Gastrocnemius medialis (tissue), 4 donors: ENCODE measurements around the gene VSTM5. TPM values are rescaled to one million over a fixed set of nuclear protein-coding genes. Genes with fewer than 3 reads are reported as not detected.
"Not testable (repeated sequence)": the region's sequence is repeated elsewhere in the genome, so short reads cannot be mapped to it uniquely, and the experiment has no call there.

ENCODE experiments used
- ATAC-seq, 2 donors: fragments of 150-250 bp; one replicate each; pipeline ENCODE4 v1.9.1; 2016
- DNase-seq, 2 donors: peaks; one replicate each; pipeline ENCODE4 v3.0.0-alpha.2; 2019
- H3K27ac ChIP-seq, 4 donors: fragments of 200-600 bp; sonication (generic); 1 replicate in 1 of 4; 2 replicates in 3 of 4; pipeline ENCODE4 v1.5.1; 2016 to 2018; ENCODE audit warnings: mild to moderate bottlenecking in 2 of 4, moderate library complexity in 1 of 4
- H3K27me3 ChIP-seq, 3 donors: fragments of 200-600 bp; sonication (generic) in 2 of 3; 1 replicate in 1 of 3; 2 replicates in 2 of 3; pipeline versions ENCODE4 v1.5.1 to v1.6.0; 2016 to 2019; ENCODE audit warnings: mild to moderate bottlenecking in 1 of 3, moderate library complexity in 1 of 3
- H3K36me3 ChIP-seq, 2 donors: fragments of 200-600 bp; sonication (generic) in 1 of 2; one replicate each; pipeline ENCODE4 v1.5.1; 2017 to 2018
- H3K4me1 ChIP-seq, 2 donors: fragments of 200-600 bp; sonication (generic) in 1 of 2; one replicate each; pipeline ENCODE4 v1.5.1; 2016 to 2017; ENCODE audit warnings: mild to moderate bottlenecking in 2 of 2
- H3K4me3 ChIP-seq, 4 donors: fragments of 200-600 bp; sonication (generic) in 3 of 4; 1 replicate in 1 of 4; 2 replicates in 3 of 4; pipeline ENCODE4 v1.5.1; 2016 to 2019; ENCODE audit warnings: mild to moderate bottlenecking in 2 of 4
- H3K9me3 ChIP-seq, 3 donors: fragments of 200-600 bp; sonication (generic) in 2 of 3; 1 replicate in 1 of 3; 2 replicates in 2 of 3; pipeline ENCODE4 v1.5.1; 2016 to 2019
- POLR2A ChIP-seq, 2 donors: fragments of 450-650 bp; IDR thresholded peaks; one replicate each; pipeline ENCODE4 v1.6.1; 2017; ENCODE audit warnings: antibody characterized with exemption in 2 of 2, mild to moderate bottlenecking in 2 of 2, moderate library complexity in 2 of 2
- in situ Hi-C, 4 donors: fragments of 200-750 bp; cut with MboI; loops; one replicate each; pipeline versions ENCODE4 v1.15.0 to v1.8.0; 2017; ENCODE audit warnings: low sequenced_read_pairs in 4 of 4
- intact Hi-C: fragments of 100-400 bp; cut with DNase I; formaldehyde crosslinking; loops from one replicate; pipeline ENCODE4 v1.15.1; 2023; ENCODE audit warnings: low total_unique reads
- total RNA-seq, 4 donors: library from RNA; depleted of rRNA; stranded (reverse); fragments of >200 nt; gene quantifications; one replicate each; pipeline versions ENCODE4 v1.1.0 to v1.2.3, GENCODE V29; 2016
- TF ChIP-seq, protein P1 (sequence below), 5 experiments: fragments of 450-650 bp in 3 of 5; fragments of 200-600 bp in 2 of 5; sonication (generic) in 2 of 5; IDR thresholded peaks in 4 of 5; conservative IDR thresholded peaks in 1 of 5; 1 replicate in 4 of 5; 2 replicates in 1 of 5; pipeline ENCODE4 v1.5.1; 2016 to 2019; ENCODE audit warnings: antibody characterized with exemption in 5 of 5, mild to moderate bottlenecking in 3 of 5, moderate library complexity in 3 of 5

Gene VSTM5
- total RNA-seq, 4 donors from 2014 or later, result not detected

DNA sequence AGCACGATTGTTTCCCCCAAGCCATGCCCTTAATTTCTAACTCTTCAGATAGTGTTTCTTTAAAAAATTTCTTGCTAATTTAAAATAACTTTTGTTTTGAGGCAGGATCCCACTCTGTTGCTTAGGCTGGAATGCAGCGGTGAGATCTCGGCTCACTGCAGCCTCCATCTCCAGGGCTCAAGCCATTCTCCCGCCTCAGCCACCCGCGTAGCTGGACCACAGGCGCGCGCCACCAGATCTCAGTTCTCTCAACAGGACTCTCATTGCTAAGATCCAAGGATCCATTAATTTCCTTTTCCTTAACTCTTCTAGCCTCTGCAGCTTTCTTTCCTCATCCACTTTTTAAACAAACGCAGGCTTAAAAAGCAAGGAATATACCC, 66.7 kb downstream of the VSTM5 start:
- no peak for TF ChIP-seq POLR2A (IDR thresholded peaks at IDR 0.05)
- TF ChIP-seq, protein P1, sequence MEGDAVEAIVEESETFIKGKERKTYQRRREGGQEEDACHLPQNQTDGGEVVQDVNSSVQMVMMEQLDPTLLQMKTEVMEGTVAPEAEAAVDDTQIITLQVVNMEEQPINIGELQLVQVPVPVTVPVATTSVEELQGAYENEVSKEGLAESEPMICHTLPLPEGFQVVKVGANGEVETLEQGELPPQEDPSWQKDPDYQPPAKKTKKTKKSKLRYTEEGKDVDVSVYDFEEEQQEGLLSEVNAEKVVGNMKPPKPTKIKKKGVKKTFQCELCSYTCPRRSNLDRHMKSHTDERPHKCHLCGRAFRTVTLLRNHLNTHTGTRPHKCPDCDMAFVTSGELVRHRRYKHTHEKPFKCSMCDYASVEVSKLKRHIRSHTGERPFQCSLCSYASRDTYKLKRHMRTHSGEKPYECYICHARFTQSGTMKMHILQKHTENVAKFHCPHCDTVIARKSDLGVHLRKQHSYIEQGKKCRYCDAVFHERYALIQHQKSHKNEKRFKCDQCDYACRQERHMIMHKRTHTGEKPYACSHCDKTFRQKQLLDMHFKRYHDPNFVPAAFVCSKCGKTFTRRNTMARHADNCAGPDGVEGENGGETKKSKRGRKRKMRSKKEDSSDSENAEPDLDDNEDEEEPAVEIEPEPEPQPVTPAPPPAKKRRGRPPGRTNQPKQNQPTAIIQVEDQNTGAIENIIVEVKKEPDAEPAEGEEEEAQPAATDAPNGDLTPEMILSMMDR (IDR thresholded peaks at IDR 0.05 in 4 of 5, conservative IDR thresholded peaks at IDR 0.05 in 1 of 5), result no peak
- no peaks in the 10 kb centered on the region for H3K9me3 ChIP-seq
- peaks cover 0 to 10% of the 10 kb centered on the region in 2 donors for H3K36me3 ChIP-seq
- ATAC-seq, result peak; percentile 28 to 40
- in situ Hi-C loops (loop anchor here in 2 of 4 donors (25.0 kb wide), 1 partner anchor 704 kb away; the partner anchor contains the start of genes ANKRD49 (in 2 of the 2) and MRE11 (in 2 of the 2)), intact Hi-C loops (loop anchor here (1.0 to 5.0 kb wide), 3 partner anchors 42 to 1190 kb away; partner anchors contain the start of genes C11orf54, CEP295, CWC15 and KDM4D)
- H3K4me1 ChIP-seq, result peaks cover 27 to 35% of the 10 kb centered on the region in 2 donors
- no peaks in the 10 kb centered on the region for H3K27me3 ChIP-seq
- H3K4me3 ChIP-seq, result peak overlapping the region; percentile 73 to 98 (median 91)
- peak overlapping the region; percentile 91 to 94 (median 94) for H3K27ac ChIP-seq
- no peak for DNase-seq

- Histone ChIP-seq H3K36me3 (peaks cover 0 to 6% of the 10 kb centered on the region in 2 donors), H3K4me3 (peak overlapping the region; percentile 73 to 98 (median 91)), H3K27ac (peak overlapping the region; percentile 91 to 94 (median 94)), H3K4me1 (peaks cover 27 to 35% of the 10 kb centered on the region in 2 donors), H3K27me3 (no peaks in the 10 kb centered on the region), H3K9me3 (no peaks in the 10 kb centered on the region)
- ATAC-seq (no peak), DNase-seq (no peak)
- TF ChIP-seq, protein P1 (IDR thresholded peaks at IDR 0.05 in 4 of 5, conservative IDR thresholded peaks at IDR 0.05 in 1 of 5), result no peak
- no peak for TF ChIP-seq POLR2A (IDR thresholded peaks at IDR 0.05)
- in situ Hi-C loops, result loop anchor here in 2 of 4 donors (25.0 kb wide), 1 partner anchor 704 kb away; the partner anchor contains the start of genes ANKRD49 (in 2 of the 2) and MRE11 (in 2 of the 2)
- intact Hi-C loops, result loop anchor here (5.0 kb wide), 1 partner anchor 121 kb away; the partner anchor contains the start of gene CEP295
These were observed 67.1 kb downstream of the VSTM5 start for GRCh38 chr11:93783362-93783761.

DNA sequence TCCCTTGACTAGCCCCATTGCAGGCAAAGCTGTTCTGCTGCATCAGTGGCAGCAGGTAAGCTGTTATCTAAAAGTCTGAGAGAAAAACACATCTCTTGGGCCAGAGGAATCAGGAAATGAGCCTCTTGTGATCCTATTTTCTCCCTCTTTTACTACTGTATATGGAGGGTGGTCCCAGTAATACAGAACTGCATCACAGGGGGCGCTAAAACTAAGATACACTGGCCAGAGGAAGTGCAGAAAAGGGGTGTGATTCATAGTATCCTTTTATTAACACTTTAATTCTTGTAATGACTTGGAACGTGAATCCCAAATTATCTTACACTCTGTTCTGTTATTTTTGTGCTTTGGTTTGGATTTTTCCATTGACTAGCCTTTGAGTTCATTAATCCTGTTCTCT, 75.1 kb downstream of the VSTM5 start:
- Histone ChIP-seq H3K4me1 (no peaks in the 10 kb centered on the region), H3K9me3 (no peaks in the 10 kb centered on the region), H3K4me3 (no peak overlapping the region), H3K27ac (no peak overlapping the region), H3K27me3 (no peaks in the 10 kb centered on the region), H3K36me3 (no peaks in the 10 kb centered on the region)
- no peak for ATAC-seq
- DNase-seq, result no peak
- in situ Hi-C loops (loop anchor here in 2 of 4 donors (25.0 kb wide), 1 partner anchor 712 kb away; the partner anchor contains the start of genes ANKRD49 (in 2 of the 2) and MRE11 (in 2 of the 2)), intact Hi-C loops (no loop called here)
- TF ChIP-seq, protein P1 (IDR thresholded peaks at IDR 0.05 in 4 of 5, conservative IDR thresholded peaks at IDR 0.05 in 1 of 5), result peak in 1 of 5 experiments; percentile 16
- TF ChIP-seq POLR2A (IDR thresholded peaks at IDR 0.05), result no peak

- in situ Hi-C loops, H3K9me3 ChIP-seq, H3K4me1 ChIP-seq, intact Hi-C loops, H3K27ac ChIP-seq, H3K4me3 ChIP-seq, H3K27me3 ChIP-seq, DNase-seq, H3K36me3 ChIP-seq, ATAC-seq: not testable (repeated sequence)
These were observed 75.9 kb downstream of the VSTM5 start for GRCh38 chr11:93774560-93774959.

- in situ Hi-C loops, result no loop called here
- H3K9me3 ChIP-seq, result no peaks in the 10 kb centered on the region
- TF ChIP-seq, protein P1 (IDR thresholded peaks at IDR 0.05 in 4 of 5, conservative IDR thresholded peaks at IDR 0.05 in 1 of 5), result no peak
- no peak for TF ChIP-seq POLR2A (IDR thresholded peaks at IDR 0.05)
- H3K36me3 ChIP-seq, result no peaks in the 10 kb centered on the region
- H3K27me3 ChIP-seq, result no peaks in the 10 kb centered on the region
- ATAC-seq (no peak), DNase-seq (no peak)
- no peak overlapping the region for H3K4me3 ChIP-seq
- no peaks in the 10 kb centered on the region for H3K4me1 ChIP-seq
- intact Hi-C loops, result no loop called here
- H3K27ac ChIP-seq, result no peak overlapping the region
These were observed 76.7 kb downstream of the VSTM5 start for GRCh38 chr11:93773601-93774200.
